Colonic mucosa (tissue), 4 donors: ENCODE measurements around the gene AMHR2. TPM values are rescaled to one million over a fixed set of nuclear protein-coding genes. Genes with fewer than 3 reads are reported as not detected.
"Not testable (repeated sequence)": the region's sequence is repeated elsewhere in the genome, so short reads cannot be mapped to it uniquely, and the experiment has no call there.

Experiments used
- DNase-seq: peaks from one replicate; pipeline ENCODE4 v3.0.0-alpha.2; 2020
- H3K27ac ChIP-seq: fragments of 200-600 bp; one replicate; pipeline ENCODE4 v1.8.0; 2021
- H3K27me3 ChIP-seq: fragments of 200-600 bp; one replicate; pipeline ENCODE4 v1.8.0; 2021
- H3K36me3 ChIP-seq: fragments of 200-600 bp; one replicate; pipeline ENCODE4 v1.8.0; 2021
- H3K4me1 ChIP-seq: fragments of 200-600 bp; one replicate; pipeline ENCODE4 v1.8.0; 2021; ENCODE audit warnings: mild to moderate bottlenecking
- H3K4me3 ChIP-seq: fragments of 200-600 bp; one replicate; pipeline ENCODE4 v1.8.0; 2021
- H3K9ac ChIP-seq, 2 donors: one replicate each; pipeline ENCODE4 v1.7.0; 2013; ENCODE audit warnings: control low read depth in 2 of 2, low read depth in 2 of 2, low read length in 2 of 2
- H3K9me3 ChIP-seq: fragments of 200-600 bp; one replicate; pipeline ENCODE4 v1.8.0; 2021
- CTCF ChIP-seq: fragments of 200-600 bp; IDR thresholded peaks from one replicate; pipeline ENCODE4 v1.8.0; 2022; ENCODE audit warnings: antibody characterized with exemption, mild to moderate bottlenecking
- intact Hi-C: fragments of 100-400 bp; cut with DNase I; formaldehyde crosslinking; loops from one replicate; pipeline ENCODE4 v1.14.1; 2022
- total RNA-seq, 2 donors: library from RNA; stranded (reverse); fragmentation: NEBNext Ultra II Directional in 1 of 2; extraction: Animal tissue kit (Norgen Biotek cat#: 25700) in 1 of 2; gene quantifications; one replicate each; pipeline ENCODE4 v1.2.1, GENCODE V29; 2021
- donor health status: healthy.
- donor health status: DM: no; HTN: no; CAD: no.
- donor health status: DM: no; HTN: no; CAD: no.

The AMHR2 gene
- total RNA-seq, 2 donors from 2014 or later = 0.17 TPM; not detected in 1

DNA sequence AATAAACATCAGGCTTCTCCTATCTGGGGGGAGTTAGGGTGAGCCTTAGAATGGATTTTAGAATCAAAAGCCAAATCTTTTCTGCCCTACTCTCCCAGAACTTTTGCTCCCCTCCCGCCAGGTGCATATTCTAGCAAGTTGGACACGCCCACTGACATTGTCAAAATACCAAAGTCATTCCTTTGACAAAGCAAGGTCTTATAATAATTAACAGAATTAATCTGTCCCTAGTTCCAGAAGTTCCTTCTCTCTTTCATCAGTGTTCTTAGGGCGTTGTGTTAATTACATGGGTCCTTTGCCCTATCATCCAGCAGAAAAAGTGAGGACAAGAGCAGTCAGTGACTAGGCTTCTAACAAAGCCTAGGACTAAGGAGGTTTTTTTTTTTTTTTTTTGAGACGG lies 20.3 kb downstream of the AMHR2 start:
- Histone ChIP-seq H3K36me3 (no peaks in the 10 kb centered on the region), H3K27me3 (no peaks in the 10 kb centered on the region), H3K27ac (no peak overlapping the region), H3K4me1 (peaks cover 4% of the 10 kb centered on the region), H3K9me3 (no peaks in the 10 kb centered on the region), H3K9ac (peak overlapping the region in 1 of 2 donors; percentile 7), H3K4me3 (no peak overlapping the region)
- intact Hi-C loops = no loop called here
- no peak for TF ChIP-seq CTCF
- no peak for DNase-seq

GRCh38 chr12:53444593-53445325 lies 21.1 kb downstream of the AMHR2 start:
- intact Hi-C loops, H3K4me3 ChIP-seq, H3K27ac ChIP-seq, H3K9me3 ChIP-seq, H3K9ac ChIP-seq, H3K36me3 ChIP-seq, H3K4me1 ChIP-seq, H3K27me3 ChIP-seq: not testable (repeated sequence)
- DNase-seq = peak; percentile 38

- H3K4me1 ChIP-seq = no peaks in the 10 kb centered on the region
- no peak for DNase-seq
- no peak overlapping the region for H3K9ac ChIP-seq
- intact Hi-C loops = loop anchor here (10.0 kb wide), 1 partner anchor 54 kb away; the partner anchor contains the start of genes NPFF and TARBP2
- H3K27ac ChIP-seq = no peak overlapping the region
- H3K36me3 ChIP-seq = peaks cover 16% of the 10 kb centered on the region
- H3K27me3 ChIP-seq = no peaks in the 10 kb centered on the region
- no peak for TF ChIP-seq CTCF
- H3K4me3 ChIP-seq = no peak overlapping the region
- no peaks in the 10 kb centered on the region for H3K9me3 ChIP-seq
These were observed 27.3 kb downstream of the AMHR2 start for GRCh38 chr12:53450936-53451335.

DNA sequence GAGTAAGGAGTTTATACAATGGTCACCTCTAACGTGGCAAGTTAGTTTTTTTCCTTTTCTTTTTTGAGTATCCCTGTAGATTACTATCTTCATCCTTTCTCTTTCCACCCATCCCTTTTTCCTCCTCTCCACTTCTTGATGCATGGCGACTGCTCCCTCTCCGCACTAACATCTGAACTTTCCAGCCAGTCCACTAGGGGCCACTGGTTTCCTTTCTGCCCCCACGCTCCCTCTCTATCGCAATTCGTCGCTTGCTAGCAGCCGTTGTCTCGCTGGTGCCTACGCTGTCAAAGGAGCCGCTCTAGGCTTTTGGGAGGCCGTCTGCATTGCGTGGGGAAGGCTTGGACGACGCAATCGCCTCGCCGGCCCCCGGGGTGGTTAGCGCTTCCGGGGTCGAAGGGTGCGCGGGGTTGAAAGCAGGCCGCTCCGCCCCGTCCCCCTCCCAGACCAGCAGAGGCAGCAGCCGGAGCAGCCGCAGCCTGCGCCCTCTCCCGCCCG lies 28.1 kb downstream of the AMHR2 start, which contains the start of gene PCBP2:
PCBP2 (plus strand) TSS at position 442 of the 498 bp plus-strand sequence. CDS start 2,699 bp downstream, outside the sequence.
- Histone ChIP-seq H3K27ac (peak within 1 kb of the TSS; percentile 91), H3K27me3 (no peaks in the 10 kb centered on the region), H3K4me3 (peak within 1 kb of the TSS; percentile 64), H3K9ac (peak within 1 kb of the TSS; percentile 85 to 96), H3K4me1 (no peaks in the 10 kb centered on the region), H3K9me3 (no peaks in the 10 kb centered on the region), H3K36me3 (peaks cover 24% of the 10 kb centered on the region)
- peak; percentile 80 for TF ChIP-seq CTCF
- peak; percentile 97 for DNase-seq
- intact Hi-C loops = loop anchor here (10.0 kb wide), 1 partner anchor 53 kb away; the partner anchor contains the start of genes NPFF and TARBP2

GRCh38 chr12:53452159-53453077 lies 28.8 kb downstream of the AMHR2 start:
- H3K27ac ChIP-seq = peak overlapping the region; percentile 91
- intact Hi-C loops = loop anchor here (10.0 kb wide), 1 partner anchor 52 kb away; the partner anchor contains the start of genes NPFF and TARBP2
- DNase-seq = peak; percentile 85
- peaks cover 31% of the 10 kb centered on the region for H3K36me3 ChIP-seq
- H3K27me3 ChIP-seq = no peaks in the 10 kb centered on the region
- TF ChIP-seq CTCF = peak; percentile 34
- H3K9ac ChIP-seq = peak overlapping the region; percentile 85 to 96
- peak overlapping the region; percentile 64 for H3K4me3 ChIP-seq
- no peaks in the 10 kb centered on the region for H3K9me3 ChIP-seq
- H3K4me1 ChIP-seq = no peaks in the 10 kb centered on the region
